ENCODE data around the gene MASP2. TPM values are rescaled to one million over a fixed set of nuclear protein-coding genes. Genes with fewer than 3 reads are reported as not detected.
A peak's percentile ranks its signal among the peaks of the same experiment; 100 is the strongest.
"Not testable (repeated sequence)": the region's sequence is repeated elsewhere in the genome, so short reads cannot be mapped to it uniquely, and the experiment has no call there.

The MASP2 gene
- total RNA-seq, 2 donors from 2014 or later = not detected

DNA sequence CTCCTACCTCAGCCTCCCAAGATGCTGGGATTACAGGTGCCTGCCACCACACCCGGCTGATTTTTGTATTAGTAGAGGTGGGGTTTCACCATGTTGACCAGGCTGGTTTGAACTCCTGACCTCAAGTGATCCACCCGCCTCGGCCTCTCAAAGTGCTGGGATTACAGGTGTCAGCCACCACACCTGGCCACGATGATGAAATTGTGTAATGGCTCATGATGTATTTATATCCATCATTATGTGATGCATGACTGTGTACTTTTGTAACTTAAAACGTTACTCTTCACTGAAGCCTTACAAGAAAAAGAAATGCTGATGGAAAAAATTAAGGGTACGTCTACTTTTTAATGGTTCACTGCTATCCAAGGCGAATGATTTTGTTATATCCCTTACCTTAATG, 27.1 kb downstream of the MASP2 start:
- Histone ChIP-seq H3K36me3 (peaks cover 25 to 26% of the 10 kb centered on the region in 2 donors), H3K27me3 (replicated peaks; ENCODE audit: insufficient read depth) (no peaks in the 10 kb centered on the region), H3K9me3 (no peaks in the 10 kb centered on the region), H3K4me1 (replicated peaks) (no peaks in the 10 kb centered on the region), H3K4me3 (no peak overlapping the region), H3K27ac (no peak overlapping the region)
- TF ChIP-seq POLR2AphosphoS5 (IDR thresholded peaks at IDR 0.05) (no peak), POLR2A (IDR thresholded peaks at IDR 0.05) (no peak)
- TF ChIP-seq, protein P1, sequence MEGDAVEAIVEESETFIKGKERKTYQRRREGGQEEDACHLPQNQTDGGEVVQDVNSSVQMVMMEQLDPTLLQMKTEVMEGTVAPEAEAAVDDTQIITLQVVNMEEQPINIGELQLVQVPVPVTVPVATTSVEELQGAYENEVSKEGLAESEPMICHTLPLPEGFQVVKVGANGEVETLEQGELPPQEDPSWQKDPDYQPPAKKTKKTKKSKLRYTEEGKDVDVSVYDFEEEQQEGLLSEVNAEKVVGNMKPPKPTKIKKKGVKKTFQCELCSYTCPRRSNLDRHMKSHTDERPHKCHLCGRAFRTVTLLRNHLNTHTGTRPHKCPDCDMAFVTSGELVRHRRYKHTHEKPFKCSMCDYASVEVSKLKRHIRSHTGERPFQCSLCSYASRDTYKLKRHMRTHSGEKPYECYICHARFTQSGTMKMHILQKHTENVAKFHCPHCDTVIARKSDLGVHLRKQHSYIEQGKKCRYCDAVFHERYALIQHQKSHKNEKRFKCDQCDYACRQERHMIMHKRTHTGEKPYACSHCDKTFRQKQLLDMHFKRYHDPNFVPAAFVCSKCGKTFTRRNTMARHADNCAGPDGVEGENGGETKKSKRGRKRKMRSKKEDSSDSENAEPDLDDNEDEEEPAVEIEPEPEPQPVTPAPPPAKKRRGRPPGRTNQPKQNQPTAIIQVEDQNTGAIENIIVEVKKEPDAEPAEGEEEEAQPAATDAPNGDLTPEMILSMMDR (IDR thresholded peaks at IDR 0.05) = no peak
- intact Hi-C loops (cut with DNase I) = no loop called here
- 92% methylated on average over 6 of the region's 7 CpGs for WGBS
- DNase-seq (ENCODE audit: low spot score) = no peak

DNA sequence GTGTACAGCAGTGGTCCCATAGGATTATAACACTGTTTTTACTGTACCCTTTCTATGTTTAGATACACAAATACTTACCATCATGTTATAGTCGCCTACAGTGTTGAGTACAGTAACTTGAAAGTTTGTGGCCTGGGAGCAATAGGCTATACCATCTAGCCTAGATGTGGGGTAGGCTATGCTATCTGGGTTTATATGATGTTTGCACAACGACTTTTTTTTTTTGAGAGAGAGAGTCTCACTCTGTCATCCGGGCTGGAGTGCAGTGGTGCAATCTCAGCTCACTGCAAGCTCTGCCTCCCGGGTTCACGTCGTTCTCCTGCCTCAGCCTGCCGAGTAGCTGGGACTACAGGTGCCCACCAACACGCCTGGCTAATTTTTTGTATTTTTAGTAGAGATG, 27.7 kb downstream of the MASP2 start:
- DNase-seq (ENCODE audit: low spot score); H3K27ac ChIP-seq; intact Hi-C loops (cut with DNase I); H3K4me1 ChIP-seq (replicated peaks); H3K27me3 ChIP-seq (replicated peaks; ENCODE audit: insufficient read depth); H3K4me3 ChIP-seq; H3K9me3 ChIP-seq: not testable (repeated sequence)
- peaks cover 25 to 26% of the 10 kb centered on the region in 2 donors for H3K36me3 ChIP-seq
- 80% methylated on average over 8 of the region's 8 CpGs for WGBS

DNA sequence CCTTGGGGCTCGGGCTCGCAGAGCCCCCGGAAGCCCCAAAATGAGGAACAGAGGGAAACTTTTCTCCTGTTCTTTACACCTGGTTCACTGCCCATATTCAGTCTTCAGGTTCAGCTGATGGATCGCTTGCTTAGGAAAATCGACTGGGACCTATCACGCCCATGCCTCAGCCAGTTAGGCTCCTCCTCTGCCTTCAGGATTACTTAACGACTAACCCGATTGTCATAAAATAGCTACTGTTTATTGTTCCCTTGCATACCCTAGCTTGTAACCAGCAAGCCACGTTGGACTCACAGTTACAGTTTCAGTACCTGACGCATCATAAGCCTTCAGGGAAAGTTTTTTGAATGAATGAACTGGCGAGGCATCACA, 33.9 kb downstream of the MASP2 start:
- peak; percentile 8 for DNase-seq (ENCODE audit: low spot score)
- H3K27me3 ChIP-seq (replicated peaks; ENCODE audit: insufficient read depth) = no peaks in the 10 kb centered on the region
- WGBS = 1% methylated on average over 11 of the region's 11 CpGs
- peak overlapping the region; percentile 93 to 99 for H3K4me3 ChIP-seq
- H3K9me3 ChIP-seq = no peaks in the 10 kb centered on the region
- TF ChIP-seq, protein P1 (IDR thresholded peaks at IDR 0.05) = no peak
- TF ChIP-seq POLR2AphosphoS5 (IDR thresholded peaks at IDR 0.05) = peak; percentile 9
- intact Hi-C loops (cut with DNase I) = loop anchor here (5.0 kb wide), 1 partner anchor 36 kb away; no protein-coding TSS in a partner anchor
- H3K27ac ChIP-seq = peak overlapping the region; percentile 94 to 96
- H3K4me1 ChIP-seq (replicated peaks) = peaks cover 8% of the 10 kb centered on the region
- peaks cover 0 to 4% of the 10 kb centered on the region in 2 donors for H3K36me3 ChIP-seq

DNA sequence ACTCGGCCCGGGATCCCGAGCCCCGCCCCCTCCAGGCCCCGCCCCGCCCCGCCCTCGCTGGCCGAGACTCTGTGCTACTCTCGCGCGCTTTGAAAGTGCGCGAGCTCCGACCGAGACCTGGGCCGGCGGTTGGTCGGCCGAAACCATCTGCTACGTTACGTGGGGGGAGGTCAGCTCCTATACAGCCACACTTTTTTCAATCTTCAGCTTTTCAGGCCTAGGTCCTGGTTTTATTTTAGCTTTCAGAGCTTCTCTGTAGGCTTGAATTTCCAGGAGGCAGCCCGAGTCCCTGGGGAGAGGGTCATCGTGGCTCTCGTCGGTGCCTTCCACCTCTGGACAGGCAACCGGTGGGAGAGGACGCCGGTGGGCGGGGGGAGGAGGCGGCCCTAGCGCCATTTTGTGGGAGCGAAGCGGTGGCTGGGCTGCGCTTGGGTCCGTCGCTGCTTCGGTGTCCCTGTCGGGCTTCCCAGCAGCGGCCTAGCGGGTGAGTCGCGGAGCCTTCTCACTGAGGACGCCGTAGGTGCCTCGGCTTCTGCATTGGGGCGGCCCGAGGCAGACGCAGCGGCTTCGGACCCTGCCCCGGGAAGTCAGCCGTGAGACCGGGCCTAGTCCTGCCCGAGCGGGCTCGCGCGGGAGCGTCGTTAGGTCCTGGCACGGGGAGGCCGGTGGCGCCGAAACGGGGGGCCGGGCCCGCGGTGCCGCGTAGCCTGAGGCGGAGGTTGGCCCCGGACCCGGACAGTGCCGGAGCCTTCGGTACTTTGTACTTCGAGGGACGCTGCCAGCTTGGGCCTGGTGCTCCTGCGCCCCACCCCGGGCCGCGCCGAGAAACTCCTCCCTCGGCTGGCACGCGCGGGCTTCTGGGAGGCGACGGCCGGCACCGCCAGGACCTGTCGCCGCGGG, 34.5 kb downstream of the MASP2 start, which contains the start of gene TARDBP:
TARDBP (plus strand) TSS at position 395 of the 900 bp plus-strand sequence. CDS start 1,074 bp downstream, outside the sequence.
- under 1% methylated on average over 71 of the region's 94 CpGs for WGBS
- Histone ChIP-seq H3K36me3 (peaks cover 0 to 4% of the 10 kb centered on the region in 2 donors), H3K4me1 (replicated peaks) (peaks cover 8% of the 10 kb centered on the region), H3K27ac (peak within 1 kb of the TSS; percentile 94 to 96), H3K27me3 (replicated peaks; ENCODE audit: insufficient read depth) (no peaks in the 10 kb centered on the region), H3K4me3 (peak within 1 kb of the TSS; percentile 93 to 99), H3K9me3 (no peaks in the 10 kb centered on the region)
- TF ChIP-seq, protein P1 (IDR thresholded peaks at IDR 0.05) = no peak
- TF ChIP-seq POLR2A (IDR thresholded peaks at IDR 0.05) = peak; percentile 92
- TF ChIP-seq POLR2AphosphoS5 (IDR thresholded peaks at IDR 0.05) = peak; percentile 92
- intact Hi-C loops (cut with DNase I) = loop anchor here (5.0 kb wide), 1 partner anchor 35 kb away; no protein-coding TSS in a partner anchor
- peak; percentile 84 for DNase-seq (ENCODE audit: low spot score)

DNA sequence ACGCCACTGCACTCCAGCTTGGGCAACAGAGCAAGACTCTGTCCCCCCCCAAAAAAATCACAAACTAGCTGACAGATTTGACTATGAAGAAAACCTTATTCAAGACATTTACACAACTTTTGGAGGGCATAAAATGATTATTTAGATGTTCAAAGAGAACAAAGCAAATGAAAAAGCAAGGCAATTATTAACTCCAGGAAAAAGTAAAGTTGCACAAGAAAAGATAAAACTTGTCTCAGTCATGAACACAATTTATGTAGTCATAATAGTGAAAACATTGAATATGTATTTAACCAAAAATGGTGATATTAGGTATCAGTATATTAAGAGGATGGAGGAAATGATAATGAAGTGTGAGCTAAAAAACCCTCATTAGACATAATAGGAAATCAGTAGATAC, 46.5 kb downstream of the MASP2 start:
- TF ChIP-seq POLR2A (IDR thresholded peaks at IDR 0.05) (no peak), POLR2AphosphoS5 (IDR thresholded peaks at IDR 0.05) (no peak)
- TF ChIP-seq, protein P1 (IDR thresholded peaks at IDR 0.05) = no peak
- no peaks in the 10 kb centered on the region for H3K36me3 ChIP-seq
- no peaks in the 10 kb centered on the region for H3K9me3 ChIP-seq
- no peak overlapping the region for H3K27ac ChIP-seq
- intact Hi-C loops (cut with DNase I) = no loop called here
- H3K4me3 ChIP-seq = no peak overlapping the region
- no peaks in the 10 kb centered on the region for H3K27me3 ChIP-seq (replicated peaks; ENCODE audit: insufficient read depth)
- H3K4me1 ChIP-seq (replicated peaks) = no peaks in the 10 kb centered on the region
- no peak for DNase-seq (ENCODE audit: low spot score)
- 100% methylated on average over 1 of the region's 1 CpG for WGBS
